Type B pancreatic cell (in vitro differentiated cells): ENCODE data around the gene FYN. TPM values are rescaled to one million over a fixed set of nuclear protein-coding genes. Genes with fewer than 3 reads are reported as not detected.

Experiments used
- DNase-seq: peaks from one replicate; pipeline ENCODE4 v3.0.0; 2021; ENCODE audit warnings: mixed read lengths; ENCODE audit not compliant: unreplicated experiment; ENCODE audit errors: extremely low spot score
- H3K27ac Mint-ChIP-seq: 2 replicates; pipeline ENCODE4 v1.8.0; 2021; ENCODE audit warnings: mild to moderate bottlenecking, mixed read lengths
- H3K27me3 Mint-ChIP-seq: 2 replicates; pipeline ENCODE4 v1.8.0; 2021; ENCODE audit warnings: mixed read lengths
- H3K36me3 Mint-ChIP-seq: 2 replicates; pipeline ENCODE4 v1.8.0; 2021; ENCODE audit warnings: mixed read lengths
- H3K4me1 Mint-ChIP-seq: one replicate; pipeline ENCODE4 v1.8.0; 2021; ENCODE audit warnings: mixed read lengths; ENCODE audit not compliant: unreplicated experiment
- H3K4me3 Mint-ChIP-seq: 2 replicates; pipeline ENCODE4 v1.8.0; 2021; ENCODE audit warnings: mild to moderate bottlenecking, mixed read lengths
- H3K9me3 Mint-ChIP-seq: 2 replicates; pipeline ENCODE4 v1.8.0; 2021; ENCODE audit warnings: mixed read lengths
- total RNA-seq: library from RNA; stranded (reverse); gene quantifications from 2 replicates; pipeline ENCODE4 v1.2.1, GENCODE V29; 2021; ENCODE audit warnings: low replicate concordance
- TF ChIP-seq, protein P1 (sequence below): fragments of 200-600 bp; sonication (generic); conservative IDR thresholded peaks from 2 replicates; pipeline ENCODE4 v1.5.0; 2021; ENCODE audit warnings: antibody characterized with exemption, mild to moderate bottlenecking

FYN gene
- total RNA-seq, 1 donor from 2014 or later = 131 TPM

DNA sequence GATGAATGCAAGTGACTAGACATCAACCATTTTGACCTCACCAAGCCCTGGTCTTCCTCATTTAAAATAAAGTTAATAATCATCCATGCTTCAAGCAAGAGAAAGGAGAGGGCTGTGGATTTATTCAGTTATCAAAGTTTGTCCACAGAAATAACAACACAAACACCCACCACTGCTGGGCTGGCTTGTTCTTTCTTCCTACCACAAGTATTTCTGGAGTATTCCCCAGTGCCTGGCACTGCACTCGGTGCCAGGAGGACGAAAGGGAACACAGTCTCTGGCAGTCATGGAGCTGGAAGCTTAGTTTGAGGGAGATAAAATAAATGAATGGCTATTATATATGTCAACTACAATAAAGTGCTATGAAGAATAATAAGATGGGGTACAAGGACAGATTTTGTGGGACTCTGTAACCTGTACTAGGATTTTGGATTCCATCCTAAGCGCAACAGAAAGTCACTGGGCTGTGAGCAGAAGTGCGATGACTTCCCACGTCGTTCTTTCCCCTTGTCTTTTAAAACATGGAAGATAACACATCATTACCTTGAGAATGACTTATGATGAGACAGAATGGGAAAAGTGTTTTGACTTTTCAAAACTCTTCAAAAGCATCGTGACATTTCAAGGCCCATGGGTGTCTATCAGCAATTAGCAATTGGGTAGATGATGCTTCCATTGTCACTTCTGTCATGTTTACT is 193.1 kb downstream of the FYN start:
- peaks cover 32% of the 10 kb centered on the region for H3K4me1 Mint-ChIP-seq
- no peak overlapping the region for H3K27ac Mint-ChIP-seq
- H3K36me3 Mint-ChIP-seq = peaks cover 37% of the 10 kb centered on the region
- H3K27me3 Mint-ChIP-seq = no peaks in the 10 kb centered on the region
- H3K4me3 Mint-ChIP-seq = no peak overlapping the region
- TF ChIP-seq, protein P1, sequence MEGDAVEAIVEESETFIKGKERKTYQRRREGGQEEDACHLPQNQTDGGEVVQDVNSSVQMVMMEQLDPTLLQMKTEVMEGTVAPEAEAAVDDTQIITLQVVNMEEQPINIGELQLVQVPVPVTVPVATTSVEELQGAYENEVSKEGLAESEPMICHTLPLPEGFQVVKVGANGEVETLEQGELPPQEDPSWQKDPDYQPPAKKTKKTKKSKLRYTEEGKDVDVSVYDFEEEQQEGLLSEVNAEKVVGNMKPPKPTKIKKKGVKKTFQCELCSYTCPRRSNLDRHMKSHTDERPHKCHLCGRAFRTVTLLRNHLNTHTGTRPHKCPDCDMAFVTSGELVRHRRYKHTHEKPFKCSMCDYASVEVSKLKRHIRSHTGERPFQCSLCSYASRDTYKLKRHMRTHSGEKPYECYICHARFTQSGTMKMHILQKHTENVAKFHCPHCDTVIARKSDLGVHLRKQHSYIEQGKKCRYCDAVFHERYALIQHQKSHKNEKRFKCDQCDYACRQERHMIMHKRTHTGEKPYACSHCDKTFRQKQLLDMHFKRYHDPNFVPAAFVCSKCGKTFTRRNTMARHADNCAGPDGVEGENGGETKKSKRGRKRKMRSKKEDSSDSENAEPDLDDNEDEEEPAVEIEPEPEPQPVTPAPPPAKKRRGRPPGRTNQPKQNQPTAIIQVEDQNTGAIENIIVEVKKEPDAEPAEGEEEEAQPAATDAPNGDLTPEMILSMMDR = no peak
- DNase-seq = no peak
- H3K9me3 Mint-ChIP-seq = no peaks in the 10 kb centered on the region

DNA sequence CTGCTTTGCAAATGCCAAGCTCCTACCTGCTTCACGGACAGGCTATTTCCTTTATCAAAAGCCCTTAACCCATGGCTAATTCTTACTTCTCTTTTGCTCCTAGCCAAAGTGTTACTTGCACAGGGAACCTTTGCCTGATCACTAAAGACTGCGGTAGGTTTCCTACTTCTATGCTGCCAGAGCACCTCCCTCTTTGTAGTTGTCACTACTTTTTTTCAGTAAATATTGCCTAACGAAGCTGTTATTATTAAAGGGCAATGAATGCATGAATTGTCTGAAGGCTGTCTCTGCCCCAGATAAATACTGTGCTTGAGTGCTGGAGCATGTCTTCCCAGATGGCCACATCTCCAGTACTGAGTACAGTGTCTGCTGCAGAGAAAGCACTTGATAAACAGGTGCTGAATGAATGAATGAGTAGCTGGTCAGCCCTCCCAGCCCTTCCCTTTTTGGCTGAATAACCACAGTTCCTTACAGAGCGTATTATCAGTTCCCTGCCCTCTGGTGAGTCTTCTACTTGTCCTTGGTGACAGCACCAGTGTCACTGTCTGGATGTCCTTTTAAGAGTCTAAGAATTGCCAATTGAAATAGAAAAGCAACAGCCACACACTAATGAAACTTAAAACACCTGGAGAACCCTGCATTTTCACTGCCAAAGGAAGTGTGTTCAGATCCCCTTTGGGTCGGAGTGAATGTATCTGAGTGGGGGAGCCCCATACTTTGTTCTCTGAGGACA is 194.0 kb downstream of the FYN start:
- peaks cover 39% of the 10 kb centered on the region for H3K36me3 Mint-ChIP-seq

DNA sequence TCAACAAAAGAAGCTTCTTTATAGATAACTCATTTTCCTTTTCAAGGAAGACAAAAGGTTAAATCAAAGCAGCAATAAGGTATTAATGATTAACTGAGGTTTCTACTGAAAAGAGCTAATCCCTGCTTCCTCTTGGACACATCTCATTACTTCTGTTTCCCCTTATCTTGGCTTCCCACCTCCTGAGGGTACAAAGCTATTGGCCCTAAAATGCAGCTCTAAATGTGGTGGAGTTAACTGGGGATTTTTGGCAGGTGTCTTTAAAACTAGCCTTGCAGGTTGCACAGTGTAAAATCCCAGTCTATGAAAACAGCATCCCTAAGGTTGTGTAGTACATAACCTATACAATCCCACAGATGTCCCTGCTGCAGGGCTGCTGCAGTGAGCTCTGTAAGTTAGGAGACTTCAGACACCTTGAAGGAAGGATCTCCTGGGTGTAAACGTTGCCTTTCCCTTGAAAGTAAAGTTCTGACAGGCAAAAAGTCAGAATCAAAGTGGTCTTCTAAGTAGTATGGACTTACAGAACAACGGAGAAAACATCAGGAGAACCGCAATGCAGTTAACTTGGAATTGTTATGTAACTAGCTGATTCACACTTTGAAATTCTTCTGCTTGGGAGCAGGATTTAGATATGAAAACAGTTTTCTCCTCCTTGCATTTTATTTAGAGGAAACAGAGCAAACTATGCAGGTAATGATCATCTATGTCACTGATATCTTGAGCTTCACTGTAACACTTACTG is 195.8 kb downstream of the FYN start:
- Mint-ChIP-seq H3K4me1 (peaks cover 39% of the 10 kb centered on the region), H3K4me3 (no peak overlapping the region), H3K27me3 (no peaks in the 10 kb centered on the region), H3K36me3 (peaks cover 44% of the 10 kb centered on the region), H3K27ac (peak overlapping the region; percentile 26), H3K9me3 (no peaks in the 10 kb centered on the region)
- TF ChIP-seq, protein P1 = no peak
- DNase-seq = no peak

More for the DNA sequence above, 194.0 kb downstream of the FYN start:
- Mint-ChIP-seq H3K9me3 (no peaks in the 10 kb centered on the region), H3K4me3 (no peak overlapping the region), H3K4me1 (peaks cover 31% of the 10 kb centered on the region), H3K27ac (peak overlapping the region; percentile 66), H3K27me3 (no peaks in the 10 kb centered on the region)
- TF ChIP-seq, protein P1 = no peak
- no peak for DNase-seq

DNA sequence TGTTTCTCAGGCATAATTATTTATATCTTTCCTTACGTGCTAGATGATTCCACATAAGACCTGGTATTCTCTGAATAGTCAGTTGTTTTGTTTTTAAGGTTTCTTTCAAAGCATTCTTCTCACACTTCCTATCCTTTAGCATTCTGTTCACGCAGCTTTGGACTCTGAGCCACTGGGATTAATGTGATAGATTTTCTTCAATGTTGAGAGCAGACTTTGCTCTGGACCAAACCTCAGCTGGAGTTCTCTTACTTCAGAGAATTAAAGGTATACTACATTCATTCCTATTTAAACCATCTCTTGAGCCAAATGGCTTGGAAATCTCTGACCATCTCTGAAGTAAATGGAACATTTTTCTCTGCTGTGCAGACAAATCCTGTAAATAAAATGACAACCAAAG is 196.9 kb downstream of the FYN start:
- Mint-ChIP-seq H3K27ac (peak overlapping the region; percentile 46), H3K4me1 (peaks cover 36% of the 10 kb centered on the region), H3K36me3 (peaks cover 37% of the 10 kb centered on the region), H3K4me3 (peak overlapping the region; percentile 32), H3K9me3 (no peaks in the 10 kb centered on the region), H3K27me3 (no peaks in the 10 kb centered on the region)
- TF ChIP-seq, protein P1 = no peak
- DNase-seq = no peak

DNA sequence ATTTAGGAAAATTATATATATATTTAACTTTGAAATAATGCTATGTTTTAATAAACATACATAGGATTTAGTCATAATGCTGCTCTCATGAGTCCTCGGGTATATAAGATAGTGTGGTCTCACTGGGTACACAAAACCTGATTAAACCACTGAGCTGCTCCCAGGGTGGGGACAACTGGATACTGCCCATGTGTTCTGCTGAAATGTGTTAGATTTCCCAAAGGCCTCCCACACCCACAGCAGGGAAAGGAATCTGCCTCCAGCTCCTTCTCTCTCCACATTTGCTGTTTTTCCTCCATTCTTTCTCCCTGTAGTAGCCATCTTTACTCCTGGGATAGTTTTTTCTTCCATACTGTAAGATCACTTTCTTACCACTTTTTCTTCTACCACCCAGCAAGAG is 198.4 kb downstream of the FYN start:
- Mint-ChIP-seq H3K4me3 (no peak overlapping the region), H3K27ac (no peak overlapping the region), H3K27me3 (no peaks in the 10 kb centered on the region), H3K9me3 (no peaks in the 10 kb centered on the region), H3K36me3 (peaks cover 38% of the 10 kb centered on the region), H3K4me1 (peaks cover 36% of the 10 kb centered on the region)
- TF ChIP-seq, protein P1 = no peak
- DNase-seq = no peak
